Activated CD4-positive, alpha-beta T cell treated with anti-CD3 and anti-CD28 coated beads for 36 hours (primary cell): ENCODE data around the gene VCAN. TPM values are rescaled to one million over a fixed set of nuclear protein-coding genes. Genes with fewer than 3 reads are reported as not detected.

ENCODE experiments used
- ATAC-seq: fragments of 200-7000 bp; cut with Tn5 transposase; one replicate; pipeline ENCODE4 v1.10.0; 2021; ENCODE audit warnings: mild to moderate bottlenecking, moderate library complexity
- CTCF ChIA-PET: fragments of 350-600 bp; sonication (Branson Sonifier 250); formaldehyde crosslinking; loops from one replicate; lab custom pipeline; 2021; ENCODE audit warnings: antibody characterized with exemption; lab: Charles Lee
- POLR2A ChIA-PET: fragments of 350-600 bp; sonication (Branson Sonifier 250); formaldehyde crosslinking; loops from one replicate; lab custom pipeline; 2021; ENCODE audit warnings: antibody characterized with exemption, inconsistent platforms; lab: Charles Lee
- DNase-seq: peaks from one replicate; pipeline ENCODE4 v3.0.0-alpha.2; 2020
- H3K27ac Mint-ChIP-seq: one replicate; pipeline ENCODE4 v1.8.0; 2021; ENCODE audit warnings: mixed read lengths
- H3K27me3 Mint-ChIP-seq: one replicate; pipeline ENCODE4 v1.8.0; 2021; ENCODE audit warnings: mixed read lengths
- H3K36me3 Mint-ChIP-seq: one replicate; pipeline ENCODE4 v1.8.0; 2021; ENCODE audit warnings: low read depth, mixed read lengths
- H3K4me1 Mint-ChIP-seq: one replicate; pipeline ENCODE4 v1.8.0; 2021; ENCODE audit warnings: mixed read lengths
- H3K4me3 Mint-ChIP-seq: one replicate; pipeline ENCODE4 v1.8.0; 2021; ENCODE audit warnings: mild to moderate bottlenecking, moderate library complexity, mixed read lengths
- H3K9me3 Mint-ChIP-seq: one replicate; pipeline ENCODE4 v1.8.0; 2021; ENCODE audit warnings: low read depth, mixed read lengths
- intact Hi-C, 2 experiments: fragments of 100-400 bp; cut with DNase I in 1 of 2; cut with micrococcal nuclease in 1 of 2; formaldehyde crosslinking; loops; one replicate each; pipeline versions ENCODE4 v1.14.2 to v1.15.1; 2022 to 2024; cut with DNase I, micrococcal nuclease
- total RNA-seq, 2 experiments: library from RNA; stranded (reverse); gene quantifications; one replicate each; pipeline ENCODE4 v1.2.3, GENCODE V29; 2021

VCAN gene
- total RNA-seq, 2 experiments from 2014 or later, result not detected

- intact Hi-C loops, result no loop called here
- peaks cover 2% of the 10 kb centered on the region for H3K27me3 Mint-ChIP-seq
- no peaks in the 10 kb centered on the region for H3K4me1 Mint-ChIP-seq
- H3K27ac Mint-ChIP-seq, result no peak overlapping the region
- CTCF ChIA-PET, result interaction anchor here (1.8 kb wide), 1 partner anchor 8 kb away, joined by 7 read pairs; no protein-coding TSS in a partner anchor
- no peak for DNase-seq
- POLR2A ChIA-PET, result no interaction called here
- no peaks in the 10 kb centered on the region for H3K9me3 Mint-ChIP-seq
- no peak overlapping the region for H3K4me3 Mint-ChIP-seq
- ATAC-seq, result no peak
- no peaks in the 10 kb centered on the region for H3K36me3 Mint-ChIP-seq
Measured at GRCh38 chr5:83554133-83554532, 82.6 kb downstream of the VCAN start.

DNA sequence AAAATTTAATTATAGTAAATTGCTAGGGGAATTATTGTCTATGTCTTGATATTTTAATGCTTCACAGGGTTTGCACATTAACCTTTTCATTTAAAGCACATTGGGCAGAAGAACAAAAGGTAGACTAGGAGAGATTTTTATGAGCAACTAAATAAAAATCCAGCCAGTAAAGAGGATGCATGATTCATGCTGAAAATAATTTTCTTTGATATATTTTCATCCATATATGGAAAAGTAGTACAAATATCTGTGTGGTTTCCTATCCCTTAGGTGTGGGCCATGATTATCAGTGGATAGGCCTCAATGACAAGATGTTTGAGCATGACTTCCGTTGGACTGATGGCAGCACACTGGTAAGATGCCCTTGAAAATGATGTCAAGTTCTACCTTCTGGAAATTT is 83.1 kb downstream of the VCAN start:
- no peaks in the 10 kb centered on the region for H3K36me3 Mint-ChIP-seq
- peaks cover 2% of the 10 kb centered on the region for H3K27me3 Mint-ChIP-seq
- H3K9me3 Mint-ChIP-seq, result no peaks in the 10 kb centered on the region
- no peak overlapping the region for H3K27ac Mint-ChIP-seq
- ChIA-PET POLR2A (no interaction called here), CTCF (no interaction called here)
- ATAC-seq (no peak), DNase-seq (no peak)
- intact Hi-C loops, result no loop called here
- H3K4me3 Mint-ChIP-seq, result no peak overlapping the region
- no peaks in the 10 kb centered on the region for H3K4me1 Mint-ChIP-seq

GRCh38 chr5:83555263-83555662 is 83.7 kb downstream of the VCAN start:
- Mint-ChIP-seq H3K9me3 (no peaks in the 10 kb centered on the region), H3K27ac (no peak overlapping the region), H3K4me3 (no peak overlapping the region), H3K4me1 (no peaks in the 10 kb centered on the region), H3K27me3 (peaks cover 2% of the 10 kb centered on the region), H3K36me3 (no peaks in the 10 kb centered on the region)
- DNase-seq, result no peak
- ChIA-PET POLR2A (no interaction called here), CTCF (no interaction called here)
- intact Hi-C loops, result no loop called here
- no peak for ATAC-seq

DNA sequence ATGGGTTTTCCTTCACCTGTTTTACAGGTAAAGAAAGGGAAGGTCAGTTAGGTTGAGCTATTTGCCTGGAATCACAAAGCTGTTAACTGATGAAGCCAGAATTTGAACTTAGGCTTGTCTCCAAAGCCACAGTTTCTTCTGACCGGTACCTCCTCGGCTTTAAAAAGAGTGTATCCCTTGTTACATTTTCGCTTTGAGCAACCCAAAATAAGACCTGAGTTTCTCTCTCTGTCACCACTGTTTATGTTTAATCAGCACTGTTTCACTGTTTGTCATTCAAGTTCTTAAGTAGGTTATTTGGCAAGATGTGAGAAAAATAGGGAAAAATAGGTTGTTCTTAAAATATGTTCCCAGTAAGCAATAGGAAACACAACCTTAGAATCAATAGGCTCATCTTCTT is 84.6 kb downstream of the VCAN start:
- Mint-ChIP-seq H3K36me3 (no peaks in the 10 kb centered on the region), H3K9me3 (no peaks in the 10 kb centered on the region), H3K4me1 (no peaks in the 10 kb centered on the region), H3K27ac (no peak overlapping the region), H3K27me3 (peaks cover 4% of the 10 kb centered on the region), H3K4me3 (no peak overlapping the region)
- CTCF ChIA-PET, result interaction anchor here (1.2 kb wide), 1 partner anchor 11 kb away, joined by 3 read pairs; no protein-coding TSS in a partner anchor
- ATAC-seq, result no peak
- intact Hi-C loops, result no loop called here
- POLR2A ChIA-PET, result no interaction called here
- no peak for DNase-seq

DNA sequence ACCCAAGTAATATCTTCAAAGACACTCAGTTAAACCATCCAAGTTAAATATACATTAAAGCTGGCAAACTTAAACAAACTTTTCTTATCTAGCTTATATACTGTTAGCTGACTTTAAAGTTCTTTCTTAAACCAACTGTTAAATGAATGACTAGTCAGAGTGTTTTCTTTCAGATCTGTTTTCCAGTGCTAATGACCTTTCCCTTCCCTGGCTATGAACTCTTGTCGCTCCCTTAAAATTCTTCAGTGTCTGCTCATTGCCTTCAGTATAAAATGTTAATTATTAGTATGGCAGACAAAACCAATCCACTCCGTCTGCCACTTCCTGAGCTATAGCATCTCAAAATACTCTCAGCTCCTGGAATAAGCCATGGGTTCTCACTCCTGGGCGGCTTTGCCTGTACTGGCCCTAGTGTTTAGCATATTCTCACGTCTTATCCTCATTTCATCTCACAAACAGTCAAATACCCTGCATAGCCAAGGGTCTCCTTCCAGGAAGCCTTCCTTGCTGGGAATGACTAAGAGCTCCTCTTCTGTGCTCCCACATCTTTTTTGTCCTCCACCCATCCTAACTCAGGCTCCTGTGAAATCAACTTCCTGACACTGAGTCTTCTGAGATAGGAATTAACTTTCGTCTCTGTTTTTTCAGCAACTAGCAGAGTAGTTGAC is 87.7 kb downstream of the VCAN start:
- no peaks in the 10 kb centered on the region for H3K36me3 Mint-ChIP-seq

GRCh38 chr5:83562071-83562606 is 90.6 kb downstream of the VCAN start:
- intact Hi-C loops, result loop anchor here (5.0 to 10.0 kb wide), 5 partner anchors 90 to 1390 kb away; partner anchors contain the start of gene VCAN (in 1 of the 2)
- POLR2A ChIA-PET, result no interaction called here
- no peaks in the 10 kb centered on the region for H3K4me1 Mint-ChIP-seq
- CTCF ChIA-PET, result interaction anchor here (0.6 to 2.3 kb wide), 7 partner anchors 8 to 1211 kb away, joined by 3 to 7 read pairs (median 4); no protein-coding TSS in a partner anchor
- no peak overlapping the region for H3K4me3 Mint-ChIP-seq
- ATAC-seq (no peak), DNase-seq (no peak)
- H3K36me3 Mint-ChIP-seq, result no peaks in the 10 kb centered on the region
- H3K27me3 Mint-ChIP-seq, result peaks cover 9% of the 10 kb centered on the region
- no peaks in the 10 kb centered on the region for H3K9me3 Mint-ChIP-seq
- H3K27ac Mint-ChIP-seq, result no peak overlapping the region

More for the DNA sequence above, 87.7 kb downstream of the VCAN start:
- DNase-seq, result no peak
- H3K4me1 Mint-ChIP-seq, result no peaks in the 10 kb centered on the region
- intact Hi-C loops, result no loop called here
- POLR2A ChIA-PET, result no interaction called here
- no peak overlapping the region for H3K27ac Mint-ChIP-seq
- no peaks in the 10 kb centered on the region for H3K9me3 Mint-ChIP-seq
- peaks cover 7% of the 10 kb centered on the region for H3K27me3 Mint-ChIP-seq
- no peak for ATAC-seq
- CTCF ChIA-PET, result interaction anchor here (0.6 to 1.0 kb wide), 3 partner anchors 759 to 1342 kb away, joined by 3 read pairs; no protein-coding TSS in a partner anchor
- no peak overlapping the region for H3K4me3 Mint-ChIP-seq

GRCh38 chr5:83562791-83563557 is 91.4 kb downstream of the VCAN start:
- Mint-ChIP-seq H3K9me3 (no peaks in the 10 kb centered on the region), H3K4me3 (no peak overlapping the region), H3K27ac (no peak overlapping the region), H3K27me3 (peaks cover 9% of the 10 kb centered on the region), H3K4me1 (no peaks in the 10 kb centered on the region), H3K36me3 (no peaks in the 10 kb centered on the region)
- ChIA-PET POLR2A (no interaction called here), CTCF (interaction anchor here (0.5 to 2.3 kb wide), 7 partner anchors 10 to 1477 kb away, joined by 3 to 7 read pairs (median 3); no protein-coding TSS in a partner anchor)
- ATAC-seq (no peak), DNase-seq (no peak)
- intact Hi-C loops, result loop anchor here (5.0 to 10.0 kb wide), 5 partner anchors 91 to 1391 kb away; partner anchors contain the start of gene VCAN (in 1 of the 2)

GRCh38 chr5:83563631-83564030 is 92.1 kb downstream of the VCAN start:
- intact Hi-C loops, result loop anchor here (1.0 to 10.0 kb wide), 9 partner anchors 91 to 1391 kb away; partner anchors contain the start of gene VCAN (in 1 of the 2)
- H3K36me3 Mint-ChIP-seq, result no peaks in the 10 kb centered on the region
- H3K4me1 Mint-ChIP-seq, result no peaks in the 10 kb centered on the region
- POLR2A ChIA-PET, result no interaction called here
- ATAC-seq (no peak), DNase-seq (no peak)
- peaks cover 9% of the 10 kb centered on the region for H3K27me3 Mint-ChIP-seq
- no peak overlapping the region for H3K4me3 Mint-ChIP-seq
- CTCF ChIA-PET, result interaction anchor here (0.5 to 1.0 kb wide), 3 partner anchors 502 to 1478 kb away, joined by 3 read pairs; no protein-coding TSS in a partner anchor
- no peaks in the 10 kb centered on the region for H3K9me3 Mint-ChIP-seq
- H3K27ac Mint-ChIP-seq, result no peak overlapping the region

GRCh38 chr5:83564069-83564749 is 92.7 kb downstream of the VCAN start:
- ChIA-PET POLR2A (no interaction called here), CTCF (interaction anchor here (0.7 to 1.2 kb wide), 5 partner anchors 12 to 1252 kb away, joined by 3 to 4 read pairs (median 3); no protein-coding TSS in a partner anchor)
- no peak for ATAC-seq
- Mint-ChIP-seq H3K27me3 (peaks cover 9% of the 10 kb centered on the region), H3K27ac (no peak overlapping the region), H3K4me3 (no peak overlapping the region), H3K36me3 (no peaks in the 10 kb centered on the region), H3K9me3 (no peaks in the 10 kb centered on the region), H3K4me1 (no peaks in the 10 kb centered on the region)
- no peak for DNase-seq
- intact Hi-C loops, result loop anchor here (1.0 to 10.0 kb wide), 9 partner anchors 92 to 1392 kb away; partner anchors contain the start of gene VCAN (in 1 of the 2)

- ChIA-PET CTCF (no interaction called here), POLR2A (no interaction called here)
- no peaks in the 10 kb centered on the region for H3K36me3 Mint-ChIP-seq
- no peaks in the 10 kb centered on the region for H3K4me1 Mint-ChIP-seq
- DNase-seq (no peak), ATAC-seq (no peak)
- peaks cover 7% of the 10 kb centered on the region for H3K27me3 Mint-ChIP-seq
- no peak overlapping the region for H3K4me3 Mint-ChIP-seq
- intact Hi-C loops, result loop anchor here (10.0 kb wide), 2 partner anchors 773 to 933 kb away; no protein-coding TSS in a partner anchor
- no peaks in the 10 kb centered on the region for H3K9me3 Mint-ChIP-seq
- H3K27ac Mint-ChIP-seq, result no peak overlapping the region
Measured at GRCh38 chr5:83567741-83568140, 96.2 kb downstream of the VCAN start.

GRCh38 chr5:83568186-83568585 is 96.6 kb downstream of the VCAN start:
- Mint-ChIP-seq H3K36me3 (no peaks in the 10 kb centered on the region), H3K27ac (no peak overlapping the region), H3K4me3 (no peak overlapping the region), H3K4me1 (no peaks in the 10 kb centered on the region), H3K9me3 (no peaks in the 10 kb centered on the region), H3K27me3 (peaks cover 2% of the 10 kb centered on the region)
- intact Hi-C loops, result loop anchor here (10.0 kb wide), 2 partner anchors 773 to 933 kb away; no protein-coding TSS in a partner anchor
- ChIA-PET CTCF (no interaction called here), POLR2A (no interaction called here)
- ATAC-seq, result no peak
- DNase-seq, result no peak
